ENCODE measurements around the gene NPHP4. TPM values are rescaled to one million over a fixed set of nuclear protein-coding genes. Genes with fewer than 3 reads are reported as not detected.
A peak's percentile ranks its signal among the peaks of the same experiment; 100 is the strongest.

NPHP4 gene
- total and polyA plus RNA-seq, 2 experiments from 2014 or later, result 6.4 to 12.7 TPM

DNA sequence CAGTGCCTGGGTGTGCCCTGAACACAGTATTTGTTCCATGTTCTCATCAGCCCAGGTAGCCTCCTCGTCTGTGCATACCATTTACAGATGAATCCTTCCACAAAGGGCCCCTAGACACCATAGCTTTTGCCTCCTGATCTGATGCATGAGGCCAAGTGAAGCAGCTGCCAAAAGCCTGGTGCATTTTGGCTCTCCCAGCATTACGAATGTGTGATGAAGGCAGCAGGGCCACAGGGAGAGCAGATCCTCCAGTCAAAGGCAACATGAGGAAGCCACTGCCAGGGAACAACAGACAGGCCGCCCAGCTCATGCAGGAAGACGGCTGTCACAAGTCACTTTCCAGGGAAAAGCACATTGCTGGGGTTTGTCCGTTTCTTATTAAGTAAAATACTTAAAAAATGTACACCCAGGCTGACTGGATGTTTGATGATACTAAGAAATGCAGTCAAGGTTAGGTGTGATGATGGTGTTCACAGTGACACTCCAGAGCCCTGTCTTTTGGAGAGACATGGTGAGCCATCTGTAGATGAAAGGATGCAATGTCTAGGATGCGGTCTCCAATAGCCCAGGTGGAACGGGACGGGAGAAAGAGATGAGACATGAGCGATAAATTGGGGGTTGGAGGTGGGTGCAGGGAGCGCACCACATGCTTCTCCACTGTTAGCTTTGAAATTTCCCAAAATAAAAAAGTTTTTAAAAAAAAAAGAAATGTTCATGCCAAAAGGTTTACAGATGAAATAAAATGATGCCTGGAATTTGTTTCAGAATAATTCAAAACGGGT is 48.7 kb downstream of the NPHP4 start:
- no peaks in the 10 kb centered on the region for H3K9me3 ChIP-seq (ENCODE audit: low read depth)
- H3K4me1 ChIP-seq (ENCODE audit: low read depth), result no peaks in the 10 kb centered on the region
- TF ChIP-seq, protein P1, sequence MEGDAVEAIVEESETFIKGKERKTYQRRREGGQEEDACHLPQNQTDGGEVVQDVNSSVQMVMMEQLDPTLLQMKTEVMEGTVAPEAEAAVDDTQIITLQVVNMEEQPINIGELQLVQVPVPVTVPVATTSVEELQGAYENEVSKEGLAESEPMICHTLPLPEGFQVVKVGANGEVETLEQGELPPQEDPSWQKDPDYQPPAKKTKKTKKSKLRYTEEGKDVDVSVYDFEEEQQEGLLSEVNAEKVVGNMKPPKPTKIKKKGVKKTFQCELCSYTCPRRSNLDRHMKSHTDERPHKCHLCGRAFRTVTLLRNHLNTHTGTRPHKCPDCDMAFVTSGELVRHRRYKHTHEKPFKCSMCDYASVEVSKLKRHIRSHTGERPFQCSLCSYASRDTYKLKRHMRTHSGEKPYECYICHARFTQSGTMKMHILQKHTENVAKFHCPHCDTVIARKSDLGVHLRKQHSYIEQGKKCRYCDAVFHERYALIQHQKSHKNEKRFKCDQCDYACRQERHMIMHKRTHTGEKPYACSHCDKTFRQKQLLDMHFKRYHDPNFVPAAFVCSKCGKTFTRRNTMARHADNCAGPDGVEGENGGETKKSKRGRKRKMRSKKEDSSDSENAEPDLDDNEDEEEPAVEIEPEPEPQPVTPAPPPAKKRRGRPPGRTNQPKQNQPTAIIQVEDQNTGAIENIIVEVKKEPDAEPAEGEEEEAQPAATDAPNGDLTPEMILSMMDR (IDR thresholded peaks at IDR 0.05; ENCODE audit: low read depth, low read length), result no peak
- H3K36me3 ChIP-seq, result peaks cover 3% of the 10 kb centered on the region
- H3K27ac ChIP-seq, result no peak overlapping the region
- no peak for DNase-seq (ENCODE audit: low read depth in 1 of 2, low spot score in 1 of 2)
- H3K27me3 ChIP-seq, result no peaks in the 10 kb centered on the region
- no peak overlapping the region for H3K4me3 ChIP-seq

DNA sequence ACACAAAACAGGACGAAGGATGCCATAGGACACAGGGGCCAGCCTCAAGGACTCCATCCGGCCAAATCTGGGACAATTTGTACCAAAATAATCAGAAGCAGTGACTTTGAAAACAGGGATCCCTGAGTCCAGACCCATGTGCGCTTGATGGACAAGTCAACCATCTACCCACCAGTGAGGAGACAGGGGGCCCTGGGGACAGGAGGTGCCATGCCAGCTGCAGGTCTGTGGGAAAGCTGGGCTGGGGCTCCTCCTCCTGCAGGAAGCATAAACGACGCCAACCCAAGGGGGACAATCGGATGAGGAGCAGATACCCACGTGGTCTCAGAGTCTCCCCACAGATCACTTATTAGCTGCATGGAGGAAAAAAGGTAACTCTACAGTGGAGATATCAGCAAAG is 50.6 kb downstream of the NPHP4 start:
- Histone ChIP-seq H3K9me3 (ENCODE audit: low read depth) (no peaks in the 10 kb centered on the region), H3K36me3 (peaks cover 3% of the 10 kb centered on the region), H3K4me1 (ENCODE audit: low read depth) (no peaks in the 10 kb centered on the region), H3K4me3 (no peak overlapping the region), H3K27ac (no peak overlapping the region), H3K27me3 (no peaks in the 10 kb centered on the region)
- DNase-seq (ENCODE audit: low read depth in 1 of 2, low spot score in 1 of 2), result no peak
- TF ChIP-seq, protein P1 (IDR thresholded peaks at IDR 0.05; ENCODE audit: low read depth, low read length), result no peak

DNA sequence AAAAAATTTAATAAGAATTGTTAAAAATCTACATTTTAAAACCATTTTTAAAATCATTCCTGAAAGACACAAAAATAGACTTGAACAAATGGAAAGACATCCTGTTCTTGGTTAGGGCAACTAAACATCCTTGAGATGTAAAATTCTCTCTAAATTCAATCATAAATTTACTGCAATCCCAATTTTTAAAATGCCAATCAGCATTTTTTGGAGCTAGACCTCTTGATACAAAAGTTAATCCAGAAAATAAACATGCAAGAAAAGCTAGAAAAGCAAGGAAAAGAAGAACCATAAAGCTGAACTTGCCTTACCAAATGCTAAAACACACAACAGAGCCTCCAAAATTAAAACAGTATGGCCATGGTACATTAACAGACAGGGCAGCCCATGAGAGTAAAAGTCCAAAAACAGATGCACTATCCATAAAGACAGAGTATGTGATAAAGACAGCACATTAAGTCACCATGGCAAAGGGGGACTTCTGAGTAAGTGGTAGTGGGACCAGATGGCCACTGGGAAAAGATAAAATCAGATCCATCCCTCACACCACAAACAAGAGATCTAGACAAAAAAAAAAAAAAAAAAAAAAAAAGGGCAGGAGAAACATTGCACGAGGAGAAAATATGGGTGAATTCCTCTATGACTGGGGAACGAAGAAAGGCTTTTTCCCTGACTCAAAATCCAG is 51.4 kb downstream of the NPHP4 start:
- TF ChIP-seq, protein P1 (IDR thresholded peaks at IDR 0.05; ENCODE audit: low read depth, low read length), result no peak
- H3K27me3 ChIP-seq, result no peaks in the 10 kb centered on the region

DNA sequence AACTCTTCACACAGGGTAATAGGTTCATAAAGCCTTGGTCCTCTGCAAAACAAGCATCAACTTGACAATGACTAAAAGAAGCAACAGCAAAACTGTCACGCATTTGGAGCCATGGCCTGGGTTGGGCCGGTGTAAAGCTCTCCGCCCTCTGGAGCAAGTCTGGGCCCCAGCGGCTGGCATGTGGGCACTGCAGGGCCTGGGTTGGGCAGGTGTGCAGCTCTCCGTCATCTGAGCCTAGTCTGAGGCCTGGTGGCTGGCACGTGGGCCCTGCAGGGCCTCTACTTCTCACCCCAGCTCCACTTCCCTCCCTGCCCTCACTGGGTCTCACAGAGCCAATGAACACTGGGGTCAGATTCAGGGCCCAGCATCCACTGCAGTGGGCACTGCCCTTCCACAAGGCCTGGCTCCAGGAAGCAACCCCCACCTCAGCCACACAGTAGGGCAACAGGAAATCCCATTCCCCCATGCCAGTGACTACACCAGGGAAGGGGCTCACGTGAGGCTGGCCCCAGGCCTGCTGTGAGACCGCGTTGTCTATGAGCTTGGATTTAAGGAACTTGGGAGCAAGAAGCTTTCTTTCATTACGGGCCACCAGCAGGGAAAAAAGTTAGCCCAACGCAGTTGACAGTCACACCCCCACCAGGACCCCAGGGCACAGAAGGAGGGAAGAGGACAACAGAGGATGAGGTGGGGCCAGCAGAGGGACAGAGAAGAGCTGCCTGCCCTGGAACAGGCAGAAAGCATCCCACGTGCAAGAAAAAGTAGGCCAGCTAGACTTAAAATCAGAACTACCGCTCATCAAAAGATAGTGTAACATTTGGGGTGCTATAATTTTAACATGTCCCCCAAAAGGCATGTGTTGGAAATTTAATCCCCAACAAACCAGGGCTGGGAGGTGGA is 52.7 kb downstream of the NPHP4 start:
- Histone ChIP-seq H3K36me3 (no peaks in the 10 kb centered on the region), H3K9me3 (ENCODE audit: low read depth) (no peaks in the 10 kb centered on the region), H3K27me3 (no peaks in the 10 kb centered on the region), H3K4me1 (ENCODE audit: low read depth) (no peaks in the 10 kb centered on the region), H3K4me3 (no peak overlapping the region), H3K27ac (no peak overlapping the region)
- TF ChIP-seq, protein P1 (IDR thresholded peaks at IDR 0.05; ENCODE audit: low read depth, low read length), result no peak
- DNase-seq (ENCODE audit: low read depth in 1 of 2, low spot score in 1 of 2), result no peak

More for the DNA sequence above, 51.4 kb downstream of the NPHP4 start:
- peaks cover under 1% of the 10 kb centered on the region for H3K36me3 ChIP-seq
- H3K9me3 ChIP-seq (ENCODE audit: low read depth), result no peaks in the 10 kb centered on the region
- no peak for DNase-seq (ENCODE audit: low read depth in 1 of 2, low spot score in 1 of 2)
- no peaks in the 10 kb centered on the region for H3K4me1 ChIP-seq (ENCODE audit: low read depth)
- no peak overlapping the region for H3K27ac ChIP-seq
- H3K4me3 ChIP-seq, result no peak overlapping the region

DNA sequence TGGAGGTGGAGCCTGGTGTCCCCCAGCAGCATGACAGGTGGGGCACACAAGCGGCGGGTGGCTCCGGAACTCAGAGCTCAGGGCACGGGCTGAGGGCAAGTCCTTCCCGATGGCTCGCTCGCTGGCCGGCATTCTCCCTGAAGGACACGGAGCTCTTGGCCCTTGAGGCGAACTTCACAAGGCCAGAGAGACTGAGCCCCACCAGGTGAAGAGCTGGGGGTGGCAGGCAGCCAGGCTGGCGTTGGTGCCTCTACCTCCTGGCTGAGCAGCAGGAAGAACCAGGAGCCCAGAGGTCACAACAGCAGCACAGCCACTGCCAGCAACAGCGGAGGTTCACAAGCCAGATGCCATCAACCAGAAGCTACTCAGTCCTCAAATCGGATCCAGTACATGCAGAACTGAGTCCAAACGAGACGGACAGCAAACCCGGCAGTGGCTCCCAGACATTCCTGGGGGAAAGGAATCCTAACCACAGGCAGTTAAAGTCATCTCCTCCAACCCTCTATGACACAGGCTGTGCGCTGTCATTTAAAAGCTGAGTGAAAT is 54.1 kb downstream of the NPHP4 start:
- H3K4me1 ChIP-seq (ENCODE audit: low read depth), result no peaks in the 10 kb centered on the region
- H3K4me3 ChIP-seq, result no peak overlapping the region
- H3K27ac ChIP-seq, result no peak overlapping the region
- H3K9me3 ChIP-seq (ENCODE audit: low read depth), result no peaks in the 10 kb centered on the region
- no peaks in the 10 kb centered on the region for H3K27me3 ChIP-seq
- H3K36me3 ChIP-seq, result no peaks in the 10 kb centered on the region
- DNase-seq (ENCODE audit: low read depth in 1 of 2, low spot score in 1 of 2), result peak in 1 of 2 donors; percentile 48
- TF ChIP-seq, protein P1 (IDR thresholded peaks at IDR 0.05; ENCODE audit: low read depth, low read length), result no peak

Data from cardiac muscle cell (in vitro differentiated cells and primary cell).